ENCODE results near the gene SDCCAG8. TPM values are rescaled to one million over a fixed set of nuclear protein-coding genes. Genes with fewer than 3 reads are reported as not detected.

The SDCCAG8 gene
- total and polyA plus RNA-seq, 4 donors: 25.4 to 96.7 (median 48.2) TPM

- no peak for TF ChIP-seq CTCF (IDR thresholded peaks at IDR 0.05; ENCODE audit: control extremely low read depth, extremely low read depth)
- ATAC-seq (ENCODE audit: insufficient read depth, low FRiP score): no peak
- DNase-seq: no peak
- Histone ChIP-seq H3K36me3 (ENCODE audit: control insufficient read depth in 4 of 4, insufficient read depth in 4 of 4, low read length in 4 of 4) (peaks cover 0 to 6% (median under 1%) of the 10 kb centered on the region in 4 donors), H3K9ac (ENCODE audit: insufficient read depth in 1 of 2, low read length in 2 of 2) (no peak overlapping the region), H3K4me3 (no peak overlapping the region), H3K27me3 (ENCODE audit: control insufficient read depth in 3 of 3, insufficient read depth in 3 of 3, low read length in 2 of 3) (no peaks in the 10 kb centered on the region), H3K4me1 (ENCODE audit: control insufficient read depth in 5 of 5, insufficient read depth in 5 of 5, low read length in 5 of 5) (peaks cover 0 to 9% (median 4%) of the 10 kb centered on the region in 5 donors), H3K27ac (ENCODE audit: low read depth in 1 of 2, low read length in 1 of 2) (peak overlapping the region in 1 of 2 donors; percentile 57), H3K9me3 (ENCODE audit: control insufficient read depth in 4 of 4, insufficient read depth in 3 of 4, low read length in 3 of 4) (peaks cover 0 to 2% (median 0%) of the 10 kb centered on the region in 4 donors)
- 49 to 60% methylated on average over 4 of the region's 4 CpGs for WGBS, 2 donors
Measured at GRCh38 chr1:243443557-243443956, 187.7 kb downstream of the SDCCAG8 start.

- Histone ChIP-seq H3K27me3 (ENCODE audit: control insufficient read depth in 3 of 3, insufficient read depth in 3 of 3, low read length in 2 of 3) (no peaks in the 10 kb centered on the region), H3K4me1 (ENCODE audit: control insufficient read depth in 5 of 5, insufficient read depth in 5 of 5, low read length in 5 of 5) (peaks cover 0 to 5% (median 4%) of the 10 kb centered on the region in 5 donors), H3K9ac (ENCODE audit: insufficient read depth in 1 of 2, low read length in 2 of 2) (no peak overlapping the region), H3K9me3 (ENCODE audit: control insufficient read depth in 4 of 4, insufficient read depth in 3 of 4, low read length in 3 of 4) (peaks cover 0 to 2% (median 0%) of the 10 kb centered on the region in 4 donors), H3K36me3 (ENCODE audit: control insufficient read depth in 4 of 4, insufficient read depth in 4 of 4, low read length in 4 of 4) (peaks cover 0 to 3% (median 0%) of the 10 kb centered on the region in 4 donors), H3K27ac (ENCODE audit: low read depth in 1 of 2, low read length in 1 of 2) (no peak overlapping the region), H3K4me3 (no peak overlapping the region)
- no peak for TF ChIP-seq CTCF (IDR thresholded peaks at IDR 0.05; ENCODE audit: control extremely low read depth, extremely low read depth)
- no peak for ATAC-seq (ENCODE audit: insufficient read depth, low FRiP score)
- WGBS, 2 donors: 46 to 52% methylated on average over 3 of the region's 3 CpGs
- peak in 1 of 3 donors; percentile 34 for DNase-seq
Measured at GRCh38 chr1:243447347-243447746, 191.5 kb downstream of the SDCCAG8 start.

DNA sequence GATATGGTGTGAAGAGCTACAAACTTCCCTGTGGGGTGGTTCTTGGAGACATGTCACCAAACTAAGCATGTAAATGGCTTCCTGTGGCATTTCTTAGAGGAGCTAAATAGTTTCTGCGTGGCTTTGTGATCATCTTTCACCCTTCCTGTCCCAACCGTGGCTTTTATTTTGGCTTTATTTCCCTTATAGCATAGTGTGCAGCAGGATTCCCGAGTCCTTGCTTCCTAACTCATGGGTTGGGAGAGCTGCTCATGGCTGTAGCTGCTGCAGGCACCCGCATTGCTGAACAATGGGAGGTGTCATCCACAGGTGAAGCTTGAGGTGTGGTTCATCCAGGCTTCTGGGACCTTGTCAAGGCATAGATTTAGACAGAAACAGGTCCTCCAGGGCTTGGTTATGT lies 192.0 kb downstream of the SDCCAG8 start:
- Histone ChIP-seq H3K9me3 (ENCODE audit: control insufficient read depth in 4 of 4, insufficient read depth in 3 of 4, low read length in 3 of 4) (peaks cover 0 to 2% (median 0%) of the 10 kb centered on the region in 4 donors), H3K4me1 (ENCODE audit: control insufficient read depth in 5 of 5, insufficient read depth in 5 of 5, low read length in 5 of 5) (peaks cover 0 to 5% (median 0%) of the 10 kb centered on the region in 5 donors), H3K27me3 (ENCODE audit: control insufficient read depth in 3 of 3, insufficient read depth in 3 of 3, low read length in 2 of 3) (no peaks in the 10 kb centered on the region), H3K27ac (ENCODE audit: low read depth in 1 of 2, low read length in 1 of 2) (no peak overlapping the region), H3K4me3 (no peak overlapping the region), H3K9ac (ENCODE audit: insufficient read depth in 1 of 2, low read length in 2 of 2) (no peak overlapping the region), H3K36me3 (ENCODE audit: control insufficient read depth in 4 of 4, insufficient read depth in 4 of 4, low read length in 4 of 4) (peaks cover 0 to 3% (median 0%) of the 10 kb centered on the region in 4 donors)
- TF ChIP-seq CTCF (IDR thresholded peaks at IDR 0.05; ENCODE audit: control extremely low read depth, extremely low read depth): no peak
- DNase-seq: no peak
- ATAC-seq (ENCODE audit: insufficient read depth, low FRiP score): no peak
- 43 to 60% methylated on average over 4 of the region's 4 CpGs for WGBS, 2 donors

DNA sequence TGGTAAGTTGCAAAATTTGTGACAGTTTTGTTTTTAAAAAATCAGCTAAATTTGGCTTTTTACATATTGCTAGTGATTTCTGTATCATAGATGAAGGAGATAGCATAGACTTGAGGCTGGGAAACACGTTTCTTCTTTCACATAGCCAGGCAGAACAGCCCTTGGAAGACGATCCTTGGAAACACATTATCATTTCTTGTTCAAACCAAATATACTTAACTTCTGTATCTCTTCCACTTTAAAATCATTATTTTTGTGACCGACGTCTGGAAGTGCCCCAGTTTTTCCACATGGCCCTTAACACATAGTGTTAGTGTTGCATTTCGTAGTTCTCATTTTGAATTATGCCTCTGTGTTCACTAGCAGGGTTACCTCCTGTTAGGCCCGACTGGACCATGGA lies 193.5 kb downstream of the SDCCAG8 start:
- H3K9ac ChIP-seq (ENCODE audit: insufficient read depth in 1 of 2, low read length in 2 of 2): no peak overlapping the region

More for the DNA sequence above, 193.5 kb downstream of the SDCCAG8 start:
- peaks cover 0 to 5% (median 0%) of the 10 kb centered on the region in 4 donors for H3K36me3 ChIP-seq (ENCODE audit: control insufficient read depth in 4 of 4, insufficient read depth in 4 of 4, low read length in 4 of 4)
- WGBS, 2 donors: 96 to 97% methylated on average over 6 of the region's 6 CpGs
- no peaks in the 10 kb centered on the region for H3K27me3 ChIP-seq (ENCODE audit: control insufficient read depth in 3 of 3, insufficient read depth in 3 of 3, low read length in 2 of 3)
- DNase-seq: no peak
- no peak for ATAC-seq (ENCODE audit: insufficient read depth, low FRiP score)
- peaks cover 0 to 3% (median 0%) of the 10 kb centered on the region in 5 donors for H3K4me1 ChIP-seq (ENCODE audit: control insufficient read depth in 5 of 5, insufficient read depth in 5 of 5, low read length in 5 of 5)
- no peak overlapping the region for H3K27ac ChIP-seq (ENCODE audit: low read depth in 1 of 2, low read length in 1 of 2)
- no peak for TF ChIP-seq CTCF (IDR thresholded peaks at IDR 0.05; ENCODE audit: control extremely low read depth, extremely low read depth)
- H3K9me3 ChIP-seq (ENCODE audit: control insufficient read depth in 4 of 4, insufficient read depth in 3 of 4, low read length in 3 of 4): peaks cover 0 to 2% (median 0%) of the 10 kb centered on the region in 4 donors
- no peak overlapping the region for H3K4me3 ChIP-seq
